ENCODE data around the gene RACGAP1.
A peak's percentile ranks its signal among the peaks of the same experiment; 100 is the strongest.

RACGAP1 gene

GRCh38 chr12:49961993-49962764 lies 63.1 kb downstream of the RACGAP1 start:
- DNase-seq (ENCODE audit: low spot score) = peak; percentile 41
- TF ChIP-seq CTCF (IDR thresholded peaks at IDR 0.05; ENCODE audit: extremely low read depth, missing control alignments) = no peak

GRCh38 chr12:49961111-49961922 lies 64.0 kb downstream of the RACGAP1 start, which contains the start of gene AQP5:
Gene AQP5, plus strand, starts transcription at chr12:49961872. Its CDS starts 146 bp downstream, at chr12:49962018.
- no peak for TF ChIP-seq CTCF (IDR thresholded peaks at IDR 0.05; ENCODE audit: extremely low read depth, missing control alignments)
- DNase-seq (ENCODE audit: low spot score) = peak; percentile 40

- DNase-seq (ENCODE audit: low spot score) = peak; percentile 35
- no peak for TF ChIP-seq CTCF (IDR thresholded peaks at IDR 0.05; ENCODE audit: extremely low read depth, missing control alignments)
Observed at GRCh38 chr12:49960474-49961110, 64.7 kb downstream of the RACGAP1 start.

GRCh38 chr12:49959685-49960473 lies 65.4 kb downstream of the RACGAP1 start:
- peak; percentile 46 for DNase-seq (ENCODE audit: low spot score)
- no peak for TF ChIP-seq CTCF (IDR thresholded peaks at IDR 0.05; ENCODE audit: extremely low read depth, missing control alignments)

GRCh38 chr12:49957570-49957967 lies 67.7 kb downstream of the RACGAP1 start:
- DNase-seq (ENCODE audit: low spot score) = no peak
- no peak for TF ChIP-seq CTCF (IDR thresholded peaks at IDR 0.05; ENCODE audit: extremely low read depth, missing control alignments)

- TF ChIP-seq CTCF (IDR thresholded peaks at IDR 0.05; ENCODE audit: extremely low read depth, missing control alignments) = no peak
- DNase-seq (ENCODE audit: low spot score) = no peak
Observed at GRCh38 chr12:49956663-49957569, 68.4 kb downstream of the RACGAP1 start.
